DMS 273 (cell line): Measurements from ENCODE around the gene RAB39B.

Experiments used
- DNase-seq: peaks from one replicate; lab custom pipeline; 2025; ENCODE audit not compliant: unreplicated experiment; lab: John Stamatoyannopoulos, UW

The RAB39B gene

DNA sequence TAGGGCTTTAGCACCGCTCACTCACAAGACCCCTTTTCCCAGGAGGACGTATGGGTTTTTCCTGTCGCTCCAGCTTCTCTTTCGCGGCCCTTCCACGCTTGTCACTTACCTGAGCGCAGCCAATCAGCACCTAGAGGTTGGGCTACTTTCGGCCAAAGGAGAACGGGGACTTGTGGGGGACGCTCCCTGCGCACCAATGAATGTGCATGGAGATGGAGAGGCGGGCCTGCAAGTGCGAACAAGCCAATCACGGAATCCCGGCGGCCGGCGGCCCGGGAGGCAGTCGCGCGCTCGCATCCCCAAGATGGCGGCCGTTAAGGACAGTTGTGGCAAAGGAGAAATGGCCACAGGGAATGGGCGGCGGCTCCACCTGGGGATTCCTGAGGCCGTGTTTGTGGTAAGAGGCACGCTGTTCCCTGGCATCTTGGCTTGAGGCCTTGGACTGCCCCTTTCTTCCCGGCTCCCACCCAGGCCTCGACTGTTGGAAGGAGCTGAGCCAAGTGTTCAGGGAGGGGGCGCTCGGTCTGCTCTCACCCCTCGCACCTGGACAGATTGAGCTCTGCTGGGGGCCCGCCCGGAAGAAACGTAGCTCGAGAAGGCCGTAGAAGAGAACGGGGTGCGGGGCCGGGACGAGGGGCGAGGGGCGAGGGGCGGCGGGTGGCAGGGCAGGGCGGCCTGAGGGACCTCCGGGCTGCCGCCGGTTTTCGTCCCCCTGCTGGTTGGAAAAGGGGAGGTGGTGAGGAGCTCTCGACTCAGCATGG is 47.9 kb downstream of the RAB39B start, which contains the start of gene VBP1:
Gene VBP1 (plus strand): TSS at position 282 of the 761 bp plus-strand sequence. CDS start 23 bp downstream, at position 305.
- peak; percentile 97 for DNase-seq

DNA sequence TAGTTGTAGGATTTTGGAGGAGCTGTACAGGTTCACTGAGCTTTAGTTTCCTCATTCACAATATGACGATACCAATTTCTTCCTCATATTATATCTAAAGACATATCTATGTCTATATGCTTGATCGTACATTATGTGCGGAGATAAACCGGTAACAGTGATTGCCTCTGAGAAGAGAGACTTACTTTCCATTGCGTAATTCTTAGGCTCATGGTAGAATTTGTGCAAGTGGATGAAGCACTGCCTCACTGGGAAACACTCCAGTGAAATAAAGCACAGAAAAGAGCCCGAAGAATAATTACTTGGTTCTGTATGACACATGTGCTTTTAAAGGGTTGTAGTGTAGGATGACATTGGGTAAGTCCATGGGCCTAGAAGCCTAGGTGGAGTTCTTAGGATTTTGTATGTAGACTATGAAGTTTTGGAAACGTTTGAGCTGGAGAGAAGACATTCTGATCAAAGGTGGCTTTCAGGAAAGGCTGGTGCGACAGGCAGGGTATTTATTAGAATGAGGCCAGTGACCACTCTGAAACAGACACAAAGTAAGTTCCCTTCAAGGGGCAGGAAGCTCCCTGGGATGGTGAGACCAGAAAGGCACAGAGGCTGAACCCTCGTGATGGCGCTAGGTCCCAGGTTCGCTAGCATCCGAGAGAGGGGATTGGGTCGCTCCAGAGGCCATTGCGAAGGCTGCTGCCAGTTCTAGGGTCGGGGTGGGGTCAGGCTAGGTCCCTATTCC is 48.7 kb downstream of the RAB39B start:
- DNase-seq: no peak

- DNase-seq: no peak
These were observed 50.6 kb downstream of the RAB39B start for GRCh38 chrX:155213731-155214130.

DNA sequence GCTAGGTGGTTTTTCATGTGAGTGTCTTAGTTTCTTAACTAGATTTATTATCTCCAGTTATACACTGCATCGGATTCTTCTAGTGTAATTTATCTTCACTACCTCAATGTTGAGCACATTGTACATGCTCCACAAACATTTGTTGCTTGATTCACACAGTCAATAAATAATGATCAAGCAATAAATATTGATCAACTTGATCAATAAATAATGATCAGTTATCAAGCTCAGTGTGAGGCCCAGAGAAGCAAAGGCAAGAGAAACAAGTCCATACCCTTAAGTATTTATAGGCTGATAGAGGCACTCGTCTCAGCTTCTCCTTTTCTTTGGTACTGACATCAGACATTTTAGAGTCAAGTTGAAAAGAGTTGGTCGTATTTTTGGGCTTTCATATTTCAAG is 53.1 kb downstream of the RAB39B start:
- DNase-seq: no peak
